GM18873 (cell line): Measurements from ENCODE around the gene LYSET.
"Not testable (repeated sequence)": the region's sequence is repeated elsewhere in the genome, so short reads cannot be mapped to it uniquely, and the experiment has no call there.

Source experiments
- ATAC-seq: cut with Tn5 transposase; IDR thresholded peaks from one replicate; pipeline ENCODE4 v1.9.1; 2021; ENCODE audit warnings: mild to moderate bottlenecking, moderate library complexity, moderate number of reproducible peaks; ENCODE audit not compliant: unreplicated experiment, low FRiP score

Gene LYSET

DNA sequence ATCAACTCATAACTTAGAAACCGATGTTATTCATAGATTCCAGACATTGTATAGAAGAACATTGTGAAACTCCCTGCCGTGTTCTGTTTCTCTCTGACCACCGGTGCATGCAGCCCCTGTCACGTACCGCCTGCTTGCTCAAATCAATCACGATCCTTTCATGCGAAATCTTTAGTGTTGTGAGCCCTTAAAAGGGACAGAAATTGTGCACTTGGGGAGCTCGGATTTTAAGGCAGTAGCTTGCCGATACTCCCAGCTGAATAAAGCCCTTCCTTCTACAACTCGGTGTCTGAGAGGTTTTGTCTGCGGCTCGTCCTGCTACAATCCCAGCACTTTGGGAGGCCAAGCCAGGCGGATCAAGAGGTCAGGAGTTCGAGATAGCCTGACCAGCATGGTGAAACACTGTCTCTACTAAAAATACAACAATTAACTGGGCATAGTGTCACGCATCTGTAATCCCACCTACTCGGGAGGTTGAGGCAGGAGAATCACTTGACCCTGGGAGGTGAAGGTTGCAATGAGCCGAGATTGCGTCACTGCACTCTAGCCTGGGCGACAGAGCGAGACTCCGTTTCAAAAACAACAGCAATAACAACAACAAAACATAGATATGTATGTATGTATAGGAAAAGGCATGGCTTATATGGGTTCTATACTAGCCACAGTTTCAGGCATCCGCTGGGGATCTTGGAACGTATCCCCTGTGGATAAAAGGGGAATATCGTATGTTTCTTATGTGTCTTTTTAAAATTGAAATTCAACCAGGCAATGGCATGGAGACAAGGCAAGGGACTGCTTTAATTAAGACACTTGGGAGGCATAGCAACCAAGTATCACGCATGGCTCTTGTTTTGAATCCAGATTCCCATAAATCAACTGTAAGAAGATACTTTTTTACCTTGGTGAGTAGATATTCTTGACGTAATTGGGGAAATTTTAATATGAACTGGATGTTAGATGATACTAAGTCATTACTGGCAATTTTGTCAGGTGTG, 19.5 kb upstream of the LYSET start:
- ATAC-seq = not testable (repeated sequence)

DNA sequence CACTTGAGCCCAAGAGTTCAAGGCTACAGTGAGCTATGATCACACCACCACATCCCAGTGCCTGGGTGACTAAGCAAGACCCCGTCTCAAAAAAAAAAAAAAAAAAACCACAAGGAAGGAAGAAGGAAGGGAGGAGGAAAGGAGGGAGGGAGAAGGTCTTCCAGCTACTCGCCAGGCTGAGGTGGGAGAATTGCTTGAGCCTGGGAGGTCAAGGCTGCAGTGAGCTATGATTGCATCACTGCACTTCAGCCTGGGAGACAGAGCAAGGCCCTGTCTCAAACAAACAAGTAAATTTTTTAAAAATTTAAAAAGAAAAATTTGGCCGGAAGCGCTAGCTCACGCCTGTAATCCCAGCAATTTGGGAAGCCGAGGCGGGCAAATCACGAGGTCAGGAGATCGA, 16.5 kb upstream of the LYSET start:
- ATAC-seq = not testable (repeated sequence)

DNA sequence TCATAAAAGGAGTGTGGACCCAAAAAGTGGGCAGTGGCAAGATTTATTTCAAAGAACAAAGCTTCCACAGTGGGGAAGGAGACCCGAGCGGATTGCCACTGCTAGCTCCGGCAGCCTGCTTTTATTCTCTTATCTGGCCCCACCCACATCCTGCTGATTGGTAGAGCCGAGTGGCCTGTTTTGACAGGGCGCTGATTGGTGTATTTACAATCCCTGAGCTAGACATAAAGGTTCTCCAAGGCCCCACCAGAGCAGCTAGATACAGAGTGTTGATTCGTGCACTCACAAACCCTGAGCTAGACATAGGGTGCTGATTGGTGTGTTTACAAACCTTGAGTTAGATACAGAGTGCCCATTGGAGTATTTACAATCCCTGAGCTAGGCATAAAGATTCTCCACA, 15.5 kb upstream of the LYSET start:
- ATAC-seq = not testable (repeated sequence)

DNA sequence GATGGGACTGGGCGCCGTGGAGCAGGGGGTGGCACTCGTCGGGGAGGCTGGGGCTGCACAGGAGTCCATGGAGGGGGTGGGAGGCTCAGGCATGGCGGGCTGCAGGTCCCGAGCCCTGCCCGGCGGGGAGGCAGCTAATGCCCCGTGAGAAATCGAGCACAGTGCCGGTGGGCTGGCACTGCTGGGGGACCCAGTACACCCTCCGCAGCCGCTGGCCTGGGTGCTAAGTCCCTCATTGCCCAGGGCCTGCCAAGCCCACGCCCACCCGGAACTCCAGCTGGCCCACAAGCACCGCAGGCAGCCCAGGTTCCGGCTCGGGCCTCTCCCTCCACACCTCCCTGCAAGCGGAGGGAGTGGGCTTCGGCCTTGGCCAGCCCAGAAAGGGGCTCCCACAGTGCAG, 15.0 kb upstream of the LYSET start:
- ATAC-seq = not testable (repeated sequence)

DNA sequence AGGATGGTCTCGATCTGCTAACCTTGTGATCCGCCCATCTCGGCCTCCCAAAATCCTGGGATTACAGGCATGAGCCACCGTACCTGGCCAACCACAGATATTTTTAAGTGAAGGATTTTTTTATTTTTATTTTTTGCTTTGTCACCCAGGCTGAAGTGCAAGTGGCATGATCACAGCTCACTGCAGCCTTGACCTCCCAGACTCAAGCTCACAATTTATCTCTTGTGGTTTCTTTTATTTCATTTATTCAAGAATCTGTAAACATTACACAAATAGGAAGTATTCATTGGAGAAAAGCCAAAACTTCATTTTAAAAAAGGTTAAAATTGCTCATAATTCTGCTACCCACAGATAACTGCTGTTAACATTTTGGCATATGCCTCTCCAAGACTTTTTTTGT, 13.7 kb upstream of the LYSET start:
- ATAC-seq = no peak

GRCh38 chr14:93173943-93174395, 11.1 kb upstream of the LYSET start:
- no peak for ATAC-seq

DNA sequence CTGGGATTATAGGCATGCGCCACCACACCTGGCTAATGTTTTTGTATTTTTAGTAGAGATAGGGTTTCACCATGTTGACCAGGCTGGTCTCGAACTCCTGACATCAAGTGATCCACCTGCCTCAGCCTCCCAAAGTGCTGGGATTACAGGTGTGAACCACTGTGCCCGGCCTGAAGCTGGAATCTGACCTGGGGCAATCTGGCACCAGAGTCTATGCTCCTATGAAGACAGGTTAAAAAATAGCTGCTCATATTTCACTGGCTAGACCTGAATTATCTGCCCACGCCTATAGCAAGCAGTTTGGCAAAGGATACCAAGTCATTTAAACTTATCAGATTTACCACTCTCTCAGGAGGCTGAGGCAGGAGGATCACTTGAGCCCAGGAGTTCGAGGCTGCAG, 10.4 kb upstream of the LYSET start:
- not testable (repeated sequence) for ATAC-seq

GRCh38 chr14:93175492-93175891, 9.6 kb upstream of the LYSET start:
- no peak for ATAC-seq

DNA sequence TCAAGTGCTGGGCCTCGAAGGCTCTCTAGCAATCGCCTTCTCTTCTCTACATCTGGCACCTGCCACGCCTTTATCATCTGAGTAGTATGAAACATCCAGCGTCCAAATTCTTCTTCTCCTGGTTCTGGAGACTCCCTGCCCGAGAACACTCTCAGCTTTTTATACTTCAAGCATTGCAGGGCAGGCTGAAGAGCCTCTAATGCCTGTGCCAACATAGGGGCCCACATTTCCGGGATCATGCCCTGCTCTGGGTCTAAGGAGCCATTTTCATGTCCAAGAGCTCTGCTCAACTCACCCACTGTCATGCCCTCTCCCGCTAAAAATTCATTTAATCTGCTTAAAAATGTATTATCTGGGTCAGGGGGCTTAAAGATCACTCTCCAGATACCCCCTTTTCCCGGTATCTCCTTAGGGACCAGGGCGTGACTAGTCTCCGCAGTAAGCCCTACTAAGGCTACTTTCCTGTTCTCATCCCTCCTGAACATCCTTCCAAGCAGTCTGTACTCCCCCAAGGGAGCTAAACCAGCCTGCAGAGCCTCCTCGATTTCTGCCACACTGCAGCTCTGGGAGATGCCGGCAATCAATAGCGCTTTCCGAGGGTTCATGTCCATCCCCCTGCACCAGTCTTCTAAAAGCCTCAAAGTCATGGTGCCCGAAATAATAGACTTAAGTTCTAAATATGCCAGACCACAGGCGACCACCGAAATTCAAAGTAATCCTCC, 1.4 kb upstream of the LYSET start:
- ATAC-seq = no peak

- no peak for ATAC-seq
These were observed 218 bp downstream of the LYSET start for GRCh38 chr14:93185349-93185720.

- ATAC-seq = no peak
These were observed 1.3 kb downstream of the LYSET start for GRCh38 chr14:93186466-93186865.

DNA sequence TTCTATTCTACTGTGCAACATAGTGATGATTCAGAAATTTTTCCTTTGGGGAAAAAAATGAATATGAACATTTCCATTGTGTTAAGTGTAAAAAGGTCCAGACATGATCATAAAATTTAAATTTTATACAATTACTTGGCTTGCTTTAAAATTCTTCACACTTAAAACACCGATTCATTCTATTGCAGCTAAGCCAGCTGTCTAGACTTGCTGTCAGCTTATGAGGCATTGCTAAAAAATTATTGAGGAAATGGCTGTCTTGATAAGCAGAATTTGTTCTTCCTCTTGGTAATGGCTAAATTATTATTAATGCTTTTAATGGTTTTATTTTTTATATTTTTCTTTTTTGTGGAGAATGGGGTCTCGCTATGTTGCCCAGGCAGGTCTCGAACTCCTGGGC, 1.8 kb downstream of the LYSET start:
- ATAC-seq = no peak

- no peak for ATAC-seq
These were observed 10.3 kb downstream of the LYSET start for GRCh38 chr14:93195316-93195999.

DNA sequence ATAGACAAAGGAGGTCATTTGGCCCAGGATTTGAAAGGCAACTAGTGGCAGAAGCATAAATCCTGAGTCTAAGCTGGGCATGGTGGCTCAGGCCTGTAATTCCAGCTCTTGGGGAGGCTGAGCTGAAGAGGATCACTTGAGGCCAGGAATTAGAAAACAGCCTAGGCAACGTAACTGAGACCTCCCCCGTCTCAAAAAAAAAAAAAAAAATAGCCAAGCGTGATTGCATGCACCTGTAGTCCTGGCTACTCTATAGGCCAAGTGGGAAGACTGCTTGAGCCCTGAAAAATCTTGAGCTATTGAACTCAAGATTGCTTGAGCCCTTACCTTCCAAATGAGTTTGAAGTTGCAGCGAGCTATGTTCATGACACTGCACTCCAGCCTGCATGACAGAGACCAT, 13.9 kb downstream of the LYSET start:
- no peak for ATAC-seq

- no peak for ATAC-seq
These were observed 15.4 kb downstream of the LYSET start for GRCh38 chr14:93200553-93200952.

GRCh38 chr14:93201155-93201704, 16.1 kb downstream of the LYSET start:
- no peak for ATAC-seq

- ATAC-seq = peak; percentile 78
These were observed 21.8 kb downstream of the LYSET start, which contains the start of the genes GON7 and UBR7 for GRCh38 chr14:93206793-93207467. GON7 (minus strand) TSS chr14:93207065; CDS start chr14:93207037, 28 bp downstream. UBR7 (plus strand) TSS chr14:93207256; CDS start chr14:93207292, 36 bp downstream.

DNA sequence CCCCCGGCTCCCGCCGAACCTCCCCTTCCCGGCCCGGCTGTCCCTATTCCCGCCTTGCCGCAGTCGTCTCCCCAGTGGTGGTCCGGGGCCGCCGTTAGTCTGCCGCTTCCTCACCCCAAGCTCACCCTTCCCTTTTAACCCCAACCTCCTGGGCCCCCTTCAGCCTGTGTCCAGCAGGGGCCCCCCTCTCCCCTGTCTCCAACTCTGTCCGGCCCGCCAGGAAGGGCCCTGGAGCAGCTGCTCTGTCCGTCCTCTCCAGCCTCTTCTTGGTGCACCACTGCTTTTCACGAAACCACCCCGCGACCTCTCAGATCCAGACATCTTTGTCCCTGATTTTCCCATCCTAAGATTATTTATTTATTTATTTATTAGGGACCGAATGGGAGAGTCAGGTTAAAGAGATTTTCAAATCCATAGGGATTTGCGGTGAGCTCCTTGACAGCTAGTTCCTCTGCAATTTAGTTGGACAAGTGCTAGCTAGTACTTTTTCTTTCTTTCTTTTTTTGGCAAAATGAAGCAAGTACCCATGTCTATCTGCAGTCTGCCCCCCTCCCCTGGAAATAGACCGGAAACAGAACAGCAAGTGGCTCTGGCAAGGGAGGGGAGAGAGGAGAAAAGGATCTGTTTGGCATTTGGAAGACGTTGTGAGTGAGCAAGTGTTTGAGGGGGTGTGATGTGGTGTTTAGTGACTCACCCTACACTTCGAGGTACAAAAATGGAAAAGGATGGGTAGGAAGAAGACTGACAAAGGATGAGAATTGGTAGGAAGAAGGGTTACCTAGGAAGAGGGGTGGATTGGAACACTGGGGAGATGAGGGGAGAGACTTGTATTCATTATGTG, 22.6 kb downstream of the LYSET start:
- peak; percentile 26 for ATAC-seq

- peak; percentile 57 for ATAC-seq
These were observed 27.3 kb downstream of the LYSET start for GRCh38 chr14:93212432-93212831.
